Measurements from ENCODE around the gene ATXN1. TPM values are rescaled to one million over a fixed set of nuclear protein-coding genes. Genes with fewer than 3 reads are reported as not detected.

The ATXN1 gene
- total RNA-seq, 1 experiment from 2014 or later: 27.0 TPM

- no peaks in the 10 kb centered on the region for H3K79me2 ChIP-seq (ENCODE audit: low read length)
- DNase-seq (no peak), ATAC-seq (no peak)
- no peak overlapping the region for H3K4me3 ChIP-seq (ENCODE audit: low read length)
- H3K9me2 ChIP-seq (replicated peaks; ENCODE audit: low read length): no peaks in the 10 kb centered on the region
- TF ChIP-seq CTCF (conservative IDR thresholded peaks at IDR 0.05; ENCODE audit: low read depth, low read length): no peak
- no peak for TF ChIP-seq EZH2 (IDR thresholded peaks at IDR 0.05; ENCODE audit: low read length, unreplicated experiment)
- TF ChIP-seq EZH2phosphoT487 (IDR thresholded peaks at IDR 0.05; ENCODE audit: borderline replicate concordance, low read length): no peak
- intact Hi-C loops (cut with micrococcal nuclease): no loop called here
- H4K20me1 ChIP-seq (ENCODE audit: low read length): no peaks in the 10 kb centered on the region
- ChIA-PET CTCF (no interaction called here), POLR2A (ENCODE audit: unreplicated experiment) (no interaction called here)
- H2AFZ ChIP-seq (ENCODE audit: low read length): no peak overlapping the region
- H3K27me3 ChIP-seq (ENCODE audit: low read length): no peaks in the 10 kb centered on the region
- H3K4me2 ChIP-seq (ENCODE audit: low read length): no peak overlapping the region
- peaks cover 2% of the 10 kb centered on the region for H3K4me1 ChIP-seq (ENCODE audit: insufficient read depth, low read length)
- H3K27ac ChIP-seq (ENCODE audit: low read length): no peak overlapping the region
- BruUV-seq (replicated peaks): no TSS peak
- H3K9ac ChIP-seq (ENCODE audit: low read length): no peak overlapping the region
- no peaks in the 10 kb centered on the region; the same call in 1 of the 2 replicates for H3K36me3 ChIP-seq (ENCODE audit: low read depth, low read length)
- no peaks in the 10 kb centered on the region for H3F3A ChIP-seq (ENCODE audit: low read length, unreplicated experiment)
- H3K9me3 ChIP-seq (ENCODE audit: low read length): no peaks in the 10 kb centered on the region; the same call in 1 of the 2 replicates
Measured at GRCh38 chr6:16477367-16478149, 283.7 kb downstream of the ATXN1 start.

- no peak overlapping the region for H3K9ac ChIP-seq (ENCODE audit: low read length)
- CTCF ChIA-PET: no interaction called here
- DNase-seq (no peak), ATAC-seq (no peak)
- no TSS peak for BruUV-seq (replicated peaks)
- no peaks in the 10 kb centered on the region for H3K9me2 ChIP-seq (replicated peaks; ENCODE audit: low read length)
- no peak overlapping the region for H2AFZ ChIP-seq (ENCODE audit: low read length)
- no peak overlapping the region for H3K4me2 ChIP-seq (ENCODE audit: low read length)
- peaks cover 9% of the 10 kb centered on the region for H3K4me1 ChIP-seq (ENCODE audit: insufficient read depth, low read length)
- intact Hi-C loops (cut with micrococcal nuclease): no loop called here
- H3K4me3 ChIP-seq (ENCODE audit: low read length): no peak overlapping the region
- H3K9me3 ChIP-seq (ENCODE audit: low read length): no peaks in the 10 kb centered on the region
- 0 out of 2 replicates have a peak, but pooled peaks cover 2% of the 10 kb centered on the region for H4K20me1 ChIP-seq (ENCODE audit: low read length)
- H3K27ac ChIP-seq (ENCODE audit: low read length): no peak overlapping the region
- TF ChIP-seq EZH2phosphoT487 (IDR thresholded peaks at IDR 0.05; ENCODE audit: borderline replicate concordance, low read length): no peak
- TF ChIP-seq EZH2 (IDR thresholded peaks at IDR 0.05; ENCODE audit: low read length, unreplicated experiment): no peak
- no peak for TF ChIP-seq CTCF (conservative IDR thresholded peaks at IDR 0.05; ENCODE audit: low read depth, low read length)
- H3K36me3 ChIP-seq (ENCODE audit: low read depth, low read length): no peaks in the 10 kb centered on the region
- no peaks in the 10 kb centered on the region for H3K79me2 ChIP-seq (ENCODE audit: low read length)
- no peaks in the 10 kb centered on the region for H3K27me3 ChIP-seq (ENCODE audit: low read length)
- POLR2A ChIA-PET (ENCODE audit: unreplicated experiment): no interaction called here
- no peaks in the 10 kb centered on the region for H3F3A ChIP-seq (ENCODE audit: low read length, unreplicated experiment)
Measured at GRCh38 chr6:16476861-16477260, 284.4 kb downstream of the ATXN1 start.

- H3K4me3 ChIP-seq (ENCODE audit: low read length): no peak overlapping the region
- DNase-seq: no peak
Measured at GRCh38 chr6:16475494-16475781, 285.8 kb downstream of the ATXN1 start.

More at GRCh38 chr6:16475494-16475781, 285.8 kb downstream of the ATXN1 start:
- Histone ChIP-seq H3K9ac (ENCODE audit: low read length) (no peak overlapping the region), H3K4me2 (ENCODE audit: low read length) (no peak overlapping the region), H3K9me3 (ENCODE audit: low read length) (no peaks in the 10 kb centered on the region), H3K9me2 (replicated peaks; ENCODE audit: low read length) (no peaks in the 10 kb centered on the region), H3K36me3 (ENCODE audit: low read depth, low read length) (no peaks in the 10 kb centered on the region), H3K79me2 (ENCODE audit: low read length) (no peaks in the 10 kb centered on the region), H3K4me1 (ENCODE audit: insufficient read depth, low read length) (peaks cover 11% of the 10 kb centered on the region), H3F3A (ENCODE audit: low read length, unreplicated experiment) (no peaks in the 10 kb centered on the region), H3K27me3 (ENCODE audit: low read length) (no peaks in the 10 kb centered on the region), H2AFZ (ENCODE audit: low read length) (no peak overlapping the region), H3K27ac (ENCODE audit: low read length) (no peak overlapping the region), H4K20me1 (ENCODE audit: low read length) (0 out of 2 replicates have a peak, but pooled peaks cover 3% of the 10 kb centered on the region)
- POLR2A ChIA-PET (ENCODE audit: unreplicated experiment): no interaction called here
- no TSS peak for BruUV-seq (replicated peaks)
- TF ChIP-seq EZH2phosphoT487 (IDR thresholded peaks at IDR 0.05; ENCODE audit: borderline replicate concordance, low read length) (no peak), CTCF (conservative IDR thresholded peaks at IDR 0.05; ENCODE audit: low read depth, low read length) (no peak), EZH2 (IDR thresholded peaks at IDR 0.05; ENCODE audit: low read length, unreplicated experiment) (no peak)
- no peak for ATAC-seq
- intact Hi-C loops (cut with micrococcal nuclease): no loop called here
- CTCF ChIA-PET: no interaction called here

Measured in PC-3 (cell line).